Bronchial epithelial cell (primary cell): ENCODE results near the gene SRPK1. TPM values are rescaled to one million over a fixed set of nuclear protein-coding genes. Genes with fewer than 3 reads are reported as not detected.

ENCODE experiments used
- DNase-seq: peaks from one replicate; pipeline ENCODE4 v3.0.0-alpha.2; 2010; ENCODE audit warnings: low read depth
- FAIRE-seq: peaks from 2 replicates; lab custom pipeline; 2011; peaks lifted over from hg19 to GRCh38; lab: Jason Lieb, UNC
- H3K27me3 ChIP-seq: 2 replicates; pipeline ENCODE4 v1.5.1; 2011; ENCODE audit warnings: low read length; ENCODE audit not compliant: control insufficient read depth, insufficient read depth
- H3K36me3 ChIP-seq: 2 replicates; pipeline ENCODE4 v1.5.1; 2011; ENCODE audit warnings: low read length; ENCODE audit not compliant: control insufficient read depth, insufficient read depth
- H3K4me3 ChIP-seq: 2 replicates; pipeline ENCODE4 v1.5.1; 2011; ENCODE audit warnings: mild to moderate bottlenecking, low read depth, low read length, control low read depth
- CTCF ChIP-seq: IDR thresholded peaks from 2 replicates; pipeline ENCODE4 v1.5.1; 2011; ENCODE audit warnings: mild to moderate bottlenecking, moderate library complexity, low read length, control low read depth, inconsistent platforms; ENCODE audit not compliant: insufficient read depth, severe bottlenecking
- total RNA-seq: library from RNA; depleted of rRNA; stranded (reverse); fragments of >200 nt; gene quantifications from 2 replicates; pipeline ENCODE4 v1.2.1, GENCODE V29; 2014

SRPK1 gene
- total RNA-seq, 1 donor from 2014 or later, result 90.6 TPM

- DNase-seq (no peak), FAIRE-seq (no peak)
- H3K4me3 ChIP-seq, result no peak overlapping the region
- no peak for TF ChIP-seq CTCF
- H3K36me3 ChIP-seq, result no peaks in the 10 kb centered on the region
- no peaks in the 10 kb centered on the region for H3K27me3 ChIP-seq
Measured at GRCh38 chr6:35894776-35895175, 26.1 kb downstream of the SRPK1 start.

- FAIRE-seq, result no peak
Measured at GRCh38 chr6:35893246-35893645, 27.7 kb downstream of the SRPK1 start.

GRCh38 chr6:35892482-35892881, 28.4 kb downstream of the SRPK1 start:
- FAIRE-seq, result no peak
- no peaks in the 10 kb centered on the region for H3K36me3 ChIP-seq
- no peak overlapping the region for H3K4me3 ChIP-seq

More at GRCh38 chr6:35893246-35893645, 27.7 kb downstream of the SRPK1 start:
- DNase-seq, result no peak
- no peak overlapping the region for H3K4me3 ChIP-seq
- no peaks in the 10 kb centered on the region for H3K36me3 ChIP-seq
- TF ChIP-seq CTCF, result no peak
- H3K27me3 ChIP-seq, result no peaks in the 10 kb centered on the region

GRCh38 chr6:35879151-35879550, 41.7 kb downstream of the SRPK1 start:
- Histone ChIP-seq H3K36me3 (no peaks in the 10 kb centered on the region), H3K4me3 (no peak overlapping the region), H3K27me3 (no peaks in the 10 kb centered on the region)
- no peak for FAIRE-seq
- no peak for TF ChIP-seq CTCF
- DNase-seq, result no peak

More at GRCh38 chr6:35892482-35892881, 28.4 kb downstream of the SRPK1 start:
- TF ChIP-seq CTCF, result no peak
- DNase-seq, result no peak
- no peaks in the 10 kb centered on the region for H3K27me3 ChIP-seq

- H3K4me3 ChIP-seq, result no peak overlapping the region
- no peaks in the 10 kb centered on the region for H3K27me3 ChIP-seq
- TF ChIP-seq CTCF, result no peak
- FAIRE-seq (no peak), DNase-seq (no peak)
- no peaks in the 10 kb centered on the region for H3K36me3 ChIP-seq
Measured at GRCh38 chr6:35876902-35877301, 44.0 kb downstream of the SRPK1 start.

- no peak for FAIRE-seq
- no peaks in the 10 kb centered on the region for H3K36me3 ChIP-seq
Measured at GRCh38 chr6:35874730-35875129, 46.2 kb downstream of the SRPK1 start.

More at GRCh38 chr6:35874730-35875129, 46.2 kb downstream of the SRPK1 start:
- Histone ChIP-seq H3K4me3 (no peak overlapping the region), H3K27me3 (no peaks in the 10 kb centered on the region)
- DNase-seq, result no peak
- TF ChIP-seq CTCF, result no peak
